GM12872 (cell line): Measurements from ENCODE around the gene POP4.

Experiments
- TF ChIP-seq, protein P1 (sequence below): IDR thresholded peaks from 3 replicates; pipeline ENCODE4 v1.5.1; 2011; ENCODE audit warnings: low read depth, mild to moderate bottlenecking, low read length, moderate library complexity; ENCODE audit not compliant: insufficient read depth

Gene POP4, protein sequence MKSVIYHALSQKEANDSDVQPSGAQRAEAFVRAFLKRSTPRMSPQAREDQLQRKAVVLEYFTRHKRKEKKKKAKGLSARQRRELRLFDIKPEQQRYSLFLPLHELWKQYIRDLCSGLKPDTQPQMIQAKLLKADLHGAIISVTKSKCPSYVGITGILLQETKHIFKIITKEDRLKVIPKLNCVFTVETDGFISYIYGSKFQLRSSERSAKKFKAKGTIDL

DNA sequence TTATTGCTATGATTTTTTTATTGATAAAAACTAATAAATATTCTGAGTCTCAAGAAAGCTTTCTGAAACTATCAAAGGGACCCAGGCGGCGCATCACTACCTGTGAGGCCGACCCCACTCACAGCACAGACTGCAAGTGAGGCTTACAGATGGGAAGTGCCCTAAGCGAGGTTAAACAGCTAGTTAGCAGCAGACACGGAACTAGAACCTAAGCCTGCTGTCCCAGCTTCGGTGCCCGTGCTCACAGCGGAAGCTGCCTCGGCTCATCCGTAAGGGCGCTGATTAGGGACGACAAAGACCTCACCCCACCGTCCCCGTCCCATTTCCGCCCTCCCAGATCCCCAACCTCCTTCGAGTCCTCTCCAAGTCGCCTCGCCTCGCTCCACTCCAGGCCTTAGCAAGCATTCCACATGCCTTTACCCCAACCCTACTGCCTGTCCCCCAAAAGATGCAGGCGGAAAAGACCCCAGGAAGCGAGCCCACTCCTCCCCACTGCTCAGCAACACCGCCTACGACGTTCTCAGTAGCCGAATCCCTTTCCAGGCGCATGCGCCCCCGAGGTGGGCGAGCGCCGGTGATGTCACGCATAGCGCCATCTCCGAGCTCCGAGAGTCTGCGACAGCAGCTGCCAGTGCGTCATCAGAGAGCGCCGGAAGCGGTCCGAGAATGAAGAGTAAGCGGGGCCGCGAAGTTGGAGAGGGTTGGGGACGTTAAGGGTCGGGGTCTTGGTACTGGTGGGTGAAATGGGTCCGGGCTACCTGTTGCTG is at the start of gene POP4:
Gene POP4, plus strand, starts transcription at position 631 of the 767 bp plus-strand sequence. Its CDS starts 36 bp downstream, at position 667.
- TF ChIP-seq, protein P1, sequence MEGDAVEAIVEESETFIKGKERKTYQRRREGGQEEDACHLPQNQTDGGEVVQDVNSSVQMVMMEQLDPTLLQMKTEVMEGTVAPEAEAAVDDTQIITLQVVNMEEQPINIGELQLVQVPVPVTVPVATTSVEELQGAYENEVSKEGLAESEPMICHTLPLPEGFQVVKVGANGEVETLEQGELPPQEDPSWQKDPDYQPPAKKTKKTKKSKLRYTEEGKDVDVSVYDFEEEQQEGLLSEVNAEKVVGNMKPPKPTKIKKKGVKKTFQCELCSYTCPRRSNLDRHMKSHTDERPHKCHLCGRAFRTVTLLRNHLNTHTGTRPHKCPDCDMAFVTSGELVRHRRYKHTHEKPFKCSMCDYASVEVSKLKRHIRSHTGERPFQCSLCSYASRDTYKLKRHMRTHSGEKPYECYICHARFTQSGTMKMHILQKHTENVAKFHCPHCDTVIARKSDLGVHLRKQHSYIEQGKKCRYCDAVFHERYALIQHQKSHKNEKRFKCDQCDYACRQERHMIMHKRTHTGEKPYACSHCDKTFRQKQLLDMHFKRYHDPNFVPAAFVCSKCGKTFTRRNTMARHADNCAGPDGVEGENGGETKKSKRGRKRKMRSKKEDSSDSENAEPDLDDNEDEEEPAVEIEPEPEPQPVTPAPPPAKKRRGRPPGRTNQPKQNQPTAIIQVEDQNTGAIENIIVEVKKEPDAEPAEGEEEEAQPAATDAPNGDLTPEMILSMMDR: no peak

DNA sequence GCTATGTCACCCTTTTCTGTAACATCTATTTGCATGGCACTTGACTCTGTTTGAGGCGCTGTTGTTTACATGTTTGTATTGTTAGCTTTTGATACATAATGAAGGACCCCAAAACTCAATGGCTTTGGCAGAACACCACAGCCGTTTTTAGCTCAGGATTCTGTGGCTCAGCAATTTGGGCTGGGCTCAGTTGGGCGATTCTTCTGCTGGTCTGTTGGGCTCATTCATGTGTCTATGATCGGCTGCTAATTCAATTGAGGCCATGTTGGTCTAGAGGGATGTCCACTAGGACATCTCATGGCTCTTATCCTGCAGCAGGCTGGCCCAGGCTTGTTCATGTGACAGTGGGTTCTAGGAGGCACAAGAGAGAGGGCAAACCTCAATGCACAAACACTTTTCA is 46.3 kb upstream of the POP4 start:
- TF ChIP-seq, protein P1: no peak

DNA sequence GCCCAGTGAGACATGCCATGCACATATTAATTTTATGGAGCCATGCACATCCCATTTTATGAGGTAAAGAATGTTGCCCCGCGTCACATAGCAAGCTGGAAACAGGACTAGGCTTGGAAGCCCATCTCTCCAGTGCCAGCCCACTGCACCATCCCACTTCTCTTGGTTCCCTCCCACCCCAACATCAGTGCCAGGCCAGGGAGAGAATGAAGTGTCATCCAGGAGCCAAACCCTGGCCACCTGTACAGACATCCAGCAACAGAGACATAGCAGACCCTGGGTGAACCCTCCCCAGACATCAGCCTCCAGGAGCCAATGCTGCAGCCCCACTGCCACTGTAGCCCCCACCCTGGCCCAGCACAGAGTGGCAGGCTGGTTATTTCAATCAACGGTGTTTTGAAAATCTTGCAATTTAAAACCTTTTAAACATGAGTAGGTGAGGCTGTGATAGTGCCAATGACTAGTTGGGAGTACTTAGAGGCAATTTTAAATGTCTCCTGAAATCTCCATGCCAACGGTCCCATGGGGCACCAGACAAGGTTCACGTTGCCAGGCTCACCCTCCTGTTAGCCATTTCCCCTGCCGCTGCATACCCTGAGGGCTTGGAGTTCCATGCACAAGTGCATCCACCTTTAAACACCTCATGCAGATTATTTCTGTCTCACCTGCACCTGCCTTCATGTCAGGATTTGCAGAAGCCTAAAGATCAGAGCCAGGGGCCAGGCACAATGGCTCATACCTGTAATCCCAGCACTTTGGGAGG is 45.6 kb upstream of the POP4 start:
- TF ChIP-seq, protein P1: no peak

DNA sequence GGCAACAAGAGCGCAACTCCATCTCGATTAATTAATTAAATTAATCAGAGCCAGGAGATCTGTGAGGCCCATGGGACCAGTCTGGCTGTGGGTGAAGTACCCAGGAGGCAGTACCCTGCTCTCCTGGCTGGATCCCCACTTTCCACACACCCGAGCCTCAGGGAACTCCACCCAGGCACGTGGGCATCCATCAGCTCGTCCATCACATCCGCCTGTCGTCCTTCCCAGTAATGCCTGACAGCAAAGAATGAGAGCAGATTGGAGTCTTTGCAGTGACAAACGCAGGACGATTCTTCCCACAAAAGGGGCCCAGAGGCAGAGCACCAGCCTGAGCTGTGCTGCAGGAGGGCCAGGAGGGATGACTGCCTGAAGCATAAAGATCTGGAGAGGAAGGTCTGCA is 44.5 kb upstream of the POP4 start:
- TF ChIP-seq, protein P1: no peak

DNA sequence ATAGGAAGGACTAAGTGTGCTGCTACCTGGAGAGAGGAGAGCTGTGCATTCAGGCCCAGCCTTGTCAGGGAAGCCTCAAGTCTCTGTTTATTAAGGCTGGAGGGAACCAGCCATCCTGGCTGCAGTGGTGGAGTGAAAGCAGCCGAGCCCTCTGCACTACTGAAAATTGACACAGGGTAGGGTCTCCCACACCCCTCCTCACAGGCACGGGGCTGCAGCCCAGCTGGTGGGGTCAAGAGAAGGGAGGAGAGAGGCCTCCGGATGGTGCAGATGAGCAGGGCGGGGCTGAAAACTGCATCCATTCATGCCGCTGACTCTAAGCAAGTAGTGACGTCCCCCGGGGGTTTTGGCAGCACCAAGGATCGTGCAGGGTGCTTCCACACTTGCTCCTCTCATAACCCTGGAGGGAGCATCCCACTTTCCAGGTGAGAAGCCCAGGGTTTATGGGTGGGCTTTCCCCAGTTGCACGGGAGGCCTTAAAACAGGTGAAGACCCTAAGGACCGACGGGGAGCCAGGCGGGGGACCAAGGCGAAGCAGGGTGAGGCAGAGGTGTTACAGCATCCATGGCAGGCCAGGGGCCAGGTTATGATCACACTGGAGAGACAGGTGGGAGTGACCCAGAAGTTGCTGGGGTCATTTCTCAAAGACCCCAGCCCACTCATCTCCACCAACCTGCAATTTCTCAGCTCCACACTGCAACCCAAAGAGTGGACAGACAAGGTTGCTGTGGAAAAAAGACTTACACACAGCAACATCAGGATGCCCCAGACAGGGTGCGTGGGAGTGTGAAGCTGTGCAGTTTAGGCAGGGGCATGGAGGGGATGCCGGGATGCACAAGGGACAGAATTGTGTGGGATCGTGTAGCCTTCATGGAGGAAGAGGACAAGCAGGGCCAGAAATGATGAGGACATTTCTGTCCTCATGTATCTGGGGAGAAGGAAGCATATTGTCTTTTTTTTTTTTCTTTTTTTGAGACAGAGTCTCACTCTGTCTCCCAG is 43.5 kb upstream of the POP4 start:
- TF ChIP-seq, protein P1: no peak

DNA sequence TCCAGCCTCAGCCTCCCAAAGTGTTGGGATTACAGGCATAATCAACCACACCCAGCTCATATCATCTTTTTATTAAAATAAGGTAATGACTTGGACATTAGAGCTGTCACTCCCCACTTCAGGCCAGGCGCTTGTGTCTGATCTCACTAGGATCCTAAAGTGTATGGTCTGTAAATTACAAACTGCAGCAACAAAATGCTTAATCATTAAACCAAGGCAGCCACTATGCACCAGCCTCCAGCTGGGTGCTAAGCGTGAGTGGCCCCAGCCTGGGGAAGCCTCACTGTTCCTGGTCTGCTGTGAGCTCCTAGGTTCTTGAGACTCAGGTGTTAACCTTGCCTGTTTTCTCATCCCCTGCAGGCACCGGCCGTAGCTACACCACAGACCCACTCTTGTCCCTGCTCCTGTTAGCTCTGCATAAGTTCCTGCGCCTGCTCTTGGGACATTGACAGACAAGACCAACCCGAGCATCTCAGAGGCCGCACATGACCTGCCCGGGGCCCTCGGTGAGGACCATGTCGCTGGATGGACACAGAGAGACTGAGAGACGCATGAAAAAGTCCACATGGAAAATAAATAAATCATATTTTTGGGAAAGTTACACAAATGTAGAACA is 42.5 kb upstream of the POP4 start:
- TF ChIP-seq, protein P1: no peak
